ENCODE results near the gene PACRG. TPM values are rescaled to one million over a fixed set of nuclear protein-coding genes. Genes with fewer than 3 reads are reported as not detected.

The PACRG gene
- total and polyA plus RNA-seq, 2 donors (not counting 3 experiments of a cell fraction or from before 2014, with no cell fraction given) = 0.08 TPM; not detected in 1

GRCh38 chr6:163173741-163174140, 446.0 kb downstream of the PACRG start:
- POLR2A ChIA-PET = no interaction called here
- BruUV-seq (replicated peaks) = no TSS peak
- dilution Hi-C loops (cut with MboI; ENCODE audit: extremely low pct_ligation_motif_present, low sequenced_read_pairs) = no loop called here

More at GRCh38 chr6:163173741-163174140, 446.0 kb downstream of the PACRG start:
- CTCF ChIA-PET = interaction anchor here (0.9 to 1.1 kb wide), 2 partner anchors 10 to 14 kb away, joined by 3 read pairs; no protein-coding TSS in a partner anchor
- Histone ChIP-seq H3K79me2 (ENCODE audit: control insufficient read depth, insufficient read depth, low read length) (no peaks in the 10 kb centered on the region), H3K27me3 (ENCODE audit: control insufficient read depth in 2 of 2, insufficient read depth in 2 of 2, low read length in 2 of 2) (peaks cover 7 to 9% of the 10 kb centered on the region in 2 experiments), H4K20me1 (replicated peaks; ENCODE audit: control insufficient read depth, extremely low read depth, insufficient read depth, low read length) (no peaks in the 10 kb centered on the region), H3K27ac (ENCODE audit: insufficient read depth, low read depth, low read length) (no peak overlapping the region), H3K36me3 (ENCODE audit: control insufficient read depth in 2 of 2, extremely low read depth in 1 of 2, insufficient read depth in 2 of 2, low read length in 2 of 2) (no peaks in the 10 kb centered on the region), H3K4me1 (ENCODE audit: control insufficient read depth, extremely low read depth, insufficient read depth, low read length) (no peaks in the 10 kb centered on the region), H2AFZ (ENCODE audit: low read depth, low read length) (no peak overlapping the region), H3K9me3 (replicated peaks; ENCODE audit: control insufficient read depth, insufficient read depth, low read length) (no peaks in the 10 kb centered on the region), H3K9ac (replicated peaks; ENCODE audit: extremely low read depth, insufficient read depth, low read length) (no peak overlapping the region), H3K4me2 (ENCODE audit: insufficient read depth, low read length) (no peak overlapping the region), H3K4me3 (replicated peaks in 1 of 3; ENCODE audit: insufficient read depth in 1 of 3, low read depth in 1 of 3, low read length in 3 of 3) (no peak overlapping the region), H3K9me1 (replicated peaks; ENCODE audit: control insufficient read depth, extremely low read depth, insufficient read depth, low read length) (no peaks in the 10 kb centered on the region)
- TF ChIP-seq POLR2AphosphoS5 (IDR thresholded peaks at IDR 0.05; ENCODE audit: insufficient read depth, low read depth, low read length) = no peak
- TF ChIP-seq FOS (IDR thresholded peaks at IDR 0.05; ENCODE audit: borderline replicate concordance, insufficient read depth, low read length) = no peak
- no peak for TF ChIP-seq EZH2 (IDR thresholded peaks at IDR 0.05; ENCODE audit: borderline replicate concordance, low read depth, low read length, severe bottlenecking)
- TF ChIP-seq CTCF (IDR thresholded peaks at IDR 0.05; ENCODE audit: extremely low read depth in 1 of 2, insufficient read depth in 1 of 2, low read depth in 1 of 2, low read length in 2 of 2) = no peak
- no peak for TF ChIP-seq POLR2A (IDR thresholded peaks at IDR 0.05; ENCODE audit: low read depth, low read length)
- no peak for TF ChIP-seq GATA2 (IDR thresholded peaks at IDR 0.05; ENCODE audit: insufficient read depth, insufficient read length, low read depth, low read length)
- no peak for TF ChIP-seq JUN (IDR thresholded peaks at IDR 0.05; ENCODE audit: borderline replicate concordance, insufficient read depth, insufficient read length, low read depth)
- TF ChIP-seq, protein P1, sequence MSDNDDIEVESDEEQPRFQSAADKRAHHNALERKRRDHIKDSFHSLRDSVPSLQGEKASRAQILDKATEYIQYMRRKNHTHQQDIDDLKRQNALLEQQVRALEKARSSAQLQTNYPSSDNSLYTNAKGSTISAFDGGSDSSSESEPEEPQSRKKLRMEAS (IDR thresholded peaks at IDR 0.05; ENCODE audit: insufficient read depth, insufficient read length) = no peak
- TF ChIP-seq MYC (IDR thresholded peaks at IDR 0.05; ENCODE audit: low read depth, low read length) = no peak
- no peak for FAIRE-seq
- DNase-seq (ENCODE audit: low read depth, low spot score) = no peak
- intact Hi-C loops (cut with micrococcal nuclease) = no loop called here
